Effector memory CD4-positive, alpha-beta T cell (primary cell): ENCODE results near the gene CBLC.

Experiments used
- DNase-seq, 3 donors: peaks; one replicate each; pipeline ENCODE4 v3.0.0-alpha.2; 2020
- H3K27ac ChIP-seq: 2 replicates; pipeline ENCODE4 v1.7.0; 2013; ENCODE audit warnings: mild to moderate bottlenecking, low read length, moderate library complexity; ENCODE audit not compliant: insufficient read depth, poor library complexity, severe bottlenecking
- H3K27me3 ChIP-seq: replicated peaks from 2 replicates; pipeline ENCODE4 v1.7.0; 2013; ENCODE audit warnings: mild to moderate bottlenecking, low read length; ENCODE audit not compliant: insufficient read depth, control insufficient read depth, poor library complexity, severe bottlenecking
- H3K36me3 ChIP-seq: 2 replicates; pipeline ENCODE4 v1.7.0; 2013; ENCODE audit warnings: mild to moderate bottlenecking, low read length, moderate library complexity; ENCODE audit not compliant: control insufficient read depth, insufficient read depth
- H3K4me1 ChIP-seq: 2 replicates; pipeline ENCODE4 v1.7.0; 2013; ENCODE audit warnings: low read length, mild to moderate bottlenecking; ENCODE audit not compliant: control insufficient read depth, insufficient read depth, poor library complexity, severe bottlenecking
- H3K4me3 ChIP-seq: 2 replicates; pipeline ENCODE4 v1.7.0; 2013; ENCODE audit warnings: low read length, low read depth, mild to moderate bottlenecking; ENCODE audit not compliant: insufficient read depth, poor library complexity, severe bottlenecking
- H3K9me3 ChIP-seq: 2 replicates; pipeline ENCODE4 v1.7.0; 2013; ENCODE audit warnings: mild to moderate bottlenecking, low read length, moderate library complexity; ENCODE audit not compliant: control insufficient read depth

Gene CBLC

DNA sequence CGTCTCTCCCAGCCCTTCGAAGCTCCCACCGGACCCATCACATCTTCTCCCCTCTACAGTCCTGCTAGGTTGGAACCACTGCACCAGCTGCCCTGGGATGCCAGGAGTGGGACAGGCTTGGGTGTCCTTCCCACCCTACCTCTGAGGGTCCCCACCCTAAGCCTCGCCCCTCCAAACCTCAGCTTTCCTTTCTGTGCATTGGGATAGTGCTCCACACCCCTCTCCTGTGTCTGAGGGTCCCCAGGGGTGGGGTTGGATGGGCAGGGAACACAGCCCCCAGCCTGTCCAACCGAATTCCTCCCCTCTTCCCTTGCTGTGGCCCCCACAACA is 31.1 kb upstream of the CBLC start:
- Histone ChIP-seq H3K4me3 (no peak overlapping the region), H3K9me3 (no peaks in the 10 kb centered on the region), H3K27me3 (no peaks in the 10 kb centered on the region), H3K36me3 (no peaks in the 10 kb centered on the region), H3K27ac (peak overlapping the region; percentile 98), H3K4me1 (peaks cover 32% of the 10 kb centered on the region)
- DNase-seq = no peak

DNA sequence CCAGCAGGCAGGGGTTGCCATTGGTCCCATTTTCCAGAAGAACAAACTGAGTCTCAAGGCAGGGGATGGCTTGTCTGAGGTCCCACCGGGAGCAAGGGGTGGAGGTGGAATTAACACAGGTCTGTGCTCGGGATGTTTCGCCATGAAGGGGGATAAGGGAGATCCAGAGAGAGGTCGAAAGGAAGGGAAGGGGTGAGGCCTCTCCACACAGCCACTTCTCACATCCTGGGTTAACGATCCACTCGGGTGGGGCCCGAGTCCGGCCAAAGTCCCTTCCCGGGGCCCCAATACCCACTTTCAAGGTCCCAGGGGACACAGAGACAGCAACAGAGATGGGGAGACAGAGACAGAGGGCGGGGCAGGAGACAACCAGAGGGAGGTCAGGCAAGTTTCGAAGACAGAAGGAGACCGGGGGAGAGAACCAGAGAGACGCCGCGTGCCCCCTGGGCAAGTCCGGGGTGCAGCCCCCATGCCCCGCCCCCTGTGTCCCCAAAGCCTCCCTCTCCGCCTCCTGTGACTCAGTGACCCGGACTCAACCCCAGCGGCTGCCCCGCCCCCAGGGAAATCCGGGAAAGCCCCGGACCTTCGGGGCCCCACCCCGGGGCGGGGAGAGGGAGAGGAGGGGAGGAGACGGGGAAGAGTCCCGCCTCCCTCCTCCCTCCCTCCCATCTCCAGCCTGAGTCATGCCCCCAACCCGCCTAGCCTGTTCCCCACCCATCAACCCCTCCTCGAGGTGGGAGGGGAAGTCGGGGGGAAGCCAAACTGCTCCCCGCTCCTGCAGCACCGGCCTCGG is 30.5 kb upstream of the CBLC start:
- Histone ChIP-seq H3K36me3 (no peaks in the 10 kb centered on the region), H3K9me3 (no peaks in the 10 kb centered on the region), H3K27ac (peak overlapping the region; percentile 98), H3K4me1 (peaks cover 36% of the 10 kb centered on the region), H3K27me3 (no peaks in the 10 kb centered on the region), H3K4me3 (peak overlapping the region; percentile 76)
- peak; percentile 93 to 96 (median 93) for DNase-seq

DNA sequence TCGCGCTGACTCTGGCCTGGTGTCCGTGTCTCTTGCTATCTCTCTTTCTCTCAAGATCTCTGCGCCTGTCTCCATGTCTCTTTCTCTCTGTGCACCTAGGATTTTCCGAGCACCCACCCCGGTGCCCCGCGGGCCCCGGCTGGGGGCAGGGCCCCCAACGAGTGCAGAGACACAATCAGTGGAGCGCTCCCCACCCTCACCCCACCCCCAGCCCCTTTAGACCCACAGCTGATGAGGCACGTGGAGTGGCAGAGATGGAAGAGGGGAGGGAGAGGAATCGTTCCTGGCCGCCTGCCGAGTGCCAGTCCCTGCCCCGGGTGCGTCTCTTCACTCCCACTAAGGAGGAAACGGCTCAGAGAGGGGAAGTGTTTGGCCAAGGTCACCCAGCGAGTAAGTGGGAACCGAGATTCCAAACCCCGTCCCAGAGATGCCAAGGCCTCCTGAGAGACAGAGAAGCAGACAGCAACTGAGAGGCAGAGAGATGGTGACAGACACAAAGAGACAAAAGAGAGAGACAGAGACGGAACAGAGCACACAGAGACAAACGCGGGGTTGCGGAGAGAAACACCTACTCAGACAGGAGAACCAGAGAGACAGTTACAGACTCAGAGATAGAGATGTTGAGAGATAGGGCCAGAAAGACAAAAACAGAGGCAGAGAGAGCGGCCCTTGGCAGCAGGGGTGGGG is 29.8 kb upstream of the CBLC start:
- Histone ChIP-seq H3K9me3 (no peaks in the 10 kb centered on the region), H3K27me3 (no peaks in the 10 kb centered on the region), H3K27ac (peak overlapping the region; percentile 98), H3K4me1 (peaks cover 44% of the 10 kb centered on the region), H3K4me3 (peak overlapping the region; percentile 76), H3K36me3 (peaks cover 5% of the 10 kb centered on the region)
- DNase-seq = peak in 1 of 3 donors; percentile 18

DNA sequence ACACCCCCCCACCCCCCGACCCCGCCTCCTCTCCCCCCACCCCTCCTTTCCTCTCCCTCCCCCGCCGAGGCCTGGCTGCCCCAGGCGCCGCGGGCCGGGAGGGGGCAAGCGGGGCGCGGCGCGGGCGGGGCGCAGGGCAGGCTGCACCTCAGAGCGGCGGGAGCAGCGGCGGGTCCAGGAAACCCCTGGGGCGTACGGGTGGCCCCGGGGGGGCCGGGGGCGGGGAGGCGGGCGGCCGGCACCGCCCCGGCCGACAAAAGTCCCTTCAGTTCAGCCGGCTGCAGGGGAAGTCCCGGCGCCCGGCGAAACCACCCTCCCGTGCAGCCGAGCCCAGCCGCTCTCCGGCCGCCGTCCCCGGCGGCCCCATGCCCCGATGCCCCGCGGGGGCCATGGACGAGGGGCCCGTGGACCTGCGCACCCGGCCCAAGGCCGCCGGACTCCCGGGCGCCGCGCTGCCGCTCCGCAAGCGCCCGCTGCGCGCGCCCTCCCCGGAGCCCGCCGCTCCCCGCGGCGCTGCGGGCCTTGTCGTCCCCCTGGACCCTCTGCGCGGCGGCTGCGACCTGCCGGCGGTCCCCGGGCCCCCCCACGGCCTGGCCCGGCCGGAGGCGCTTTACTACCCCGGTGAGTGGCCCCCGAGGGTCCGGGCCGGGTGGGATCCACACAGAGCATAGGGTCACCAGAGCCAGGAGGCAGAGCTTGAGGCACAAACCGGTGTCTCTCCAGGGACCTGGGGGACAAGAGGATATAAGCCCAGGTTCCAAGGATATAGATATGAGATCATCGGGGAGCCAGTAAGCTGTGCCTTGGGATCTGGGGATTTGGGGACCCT is 29.1 kb upstream of the CBLC start, which contains the start of gene BCL3:
Gene BCL3 (plus strand): TSS at position 283 of the 829 bp plus-strand sequence. CDS start 83 bp downstream, at position 366.
- Histone ChIP-seq H3K27me3 (no peaks in the 10 kb centered on the region), H3K4me1 (peaks cover 46% of the 10 kb centered on the region)
- peak; percentile 74 to 81 (median 80) for DNase-seq

DNA sequence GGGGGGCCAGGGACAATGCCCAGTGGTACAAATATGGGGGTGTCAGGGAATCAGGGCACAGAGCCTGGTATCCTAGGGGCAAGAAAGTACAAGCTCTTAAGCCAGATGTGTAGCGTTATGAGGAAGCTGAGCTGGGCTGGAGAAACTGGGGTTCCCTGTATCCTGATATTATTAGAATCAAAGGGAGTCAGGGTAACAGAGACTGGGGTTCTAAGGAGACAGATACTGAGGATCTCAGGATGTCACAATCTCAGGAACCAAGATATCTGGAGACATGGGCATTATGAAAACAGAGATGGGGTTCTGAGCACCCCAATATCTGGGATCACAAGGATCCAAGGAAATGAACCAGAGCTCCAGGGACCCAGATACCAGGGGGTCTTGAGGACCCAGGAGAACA is 28.4 kb upstream of the CBLC start:
- Histone ChIP-seq H3K4me1 (peaks cover 52% of the 10 kb centered on the region), H3K27ac (peak overlapping the region; percentile 98), H3K4me3 (peak overlapping the region; percentile 52)

More for the DNA sequence above, 29.1 kb upstream of the CBLC start, which contains the start of gene BCL3:
- peaks cover 5% of the 10 kb centered on the region for H3K36me3 ChIP-seq
- H3K4me3 ChIP-seq = peak within 1 kb of the TSS; percentile 76
- no peaks in the 10 kb centered on the region for H3K9me3 ChIP-seq
- H3K27ac ChIP-seq = peak within 1 kb of the TSS; percentile 98

DNA sequence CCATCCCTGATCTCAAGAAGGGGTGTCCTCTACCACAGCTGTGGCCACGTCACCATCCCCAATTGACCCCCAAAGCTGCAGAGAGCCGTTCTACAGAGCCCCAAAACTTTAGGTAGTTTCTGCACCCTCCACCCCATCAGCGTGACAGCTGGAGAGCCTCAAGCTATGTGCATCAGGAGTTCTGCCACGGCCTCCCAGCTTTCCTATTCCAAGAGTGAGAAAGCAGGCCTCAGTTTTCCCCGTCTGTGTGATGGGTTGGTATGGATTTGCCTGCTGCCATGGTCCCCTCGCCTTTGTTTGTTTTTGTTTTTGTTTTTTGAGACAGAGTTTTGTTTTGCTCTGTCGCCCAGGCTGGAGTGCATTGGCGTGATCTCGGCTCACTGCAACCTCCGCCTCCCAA is 27.7 kb upstream of the CBLC start:
- DNase-seq = no peak
- H3K4me1 ChIP-seq = peaks cover 59% of the 10 kb centered on the region
- no peaks in the 10 kb centered on the region for H3K9me3 ChIP-seq
- H3K27me3 ChIP-seq = no peaks in the 10 kb centered on the region
- H3K4me3 ChIP-seq = peak overlapping the region; percentile 52
- H3K36me3 ChIP-seq = peaks cover 5% of the 10 kb centered on the region
- peak overlapping the region; percentile 98 for H3K27ac ChIP-seq

More for the DNA sequence above, 28.4 kb upstream of the CBLC start:
- H3K9me3 ChIP-seq = no peaks in the 10 kb centered on the region
- no peaks in the 10 kb centered on the region for H3K27me3 ChIP-seq
- peaks cover 5% of the 10 kb centered on the region for H3K36me3 ChIP-seq
- no peak for DNase-seq

DNA sequence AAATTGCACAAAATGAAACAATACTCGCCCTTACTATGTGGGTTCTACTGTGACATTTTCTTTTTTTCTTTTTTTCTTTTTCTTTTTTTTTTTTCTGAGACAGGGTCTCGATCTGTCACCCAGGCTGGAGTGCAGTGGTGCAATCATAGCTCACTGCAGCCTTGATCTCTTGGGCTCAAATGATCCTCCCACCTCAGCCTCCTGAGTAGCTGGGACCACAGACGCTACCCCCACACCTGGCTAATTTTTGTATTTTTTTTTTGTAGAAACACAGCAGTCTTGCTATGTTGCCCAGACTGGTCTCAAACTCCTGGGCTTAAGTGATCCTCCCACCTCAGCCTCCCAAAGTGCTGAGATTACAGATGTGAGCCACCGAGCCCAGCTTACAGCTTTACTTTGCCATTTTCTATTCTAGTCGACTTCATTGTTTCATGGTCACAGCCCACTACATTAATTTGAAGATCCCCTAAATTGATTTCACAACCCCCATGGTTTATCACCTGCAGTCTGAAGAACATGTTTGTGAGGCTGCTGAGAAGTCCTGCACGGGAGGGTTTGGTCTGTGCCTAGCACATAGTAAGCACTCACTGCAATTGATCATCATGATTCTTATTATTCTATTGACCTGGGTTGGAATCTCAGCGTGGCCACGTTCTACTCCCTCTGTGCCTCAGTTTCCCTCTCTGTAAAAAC is 25.4 kb upstream of the CBLC start:
- H3K27ac ChIP-seq = peak overlapping the region; percentile 94
- H3K36me3 ChIP-seq = peaks cover 12% of the 10 kb centered on the region
- no peaks in the 10 kb centered on the region for H3K9me3 ChIP-seq
- H3K27me3 ChIP-seq = no peaks in the 10 kb centered on the region
- DNase-seq = no peak
- peaks cover 66% of the 10 kb centered on the region for H3K4me1 ChIP-seq
- peak overlapping the region; percentile 76 for H3K4me3 ChIP-seq

DNA sequence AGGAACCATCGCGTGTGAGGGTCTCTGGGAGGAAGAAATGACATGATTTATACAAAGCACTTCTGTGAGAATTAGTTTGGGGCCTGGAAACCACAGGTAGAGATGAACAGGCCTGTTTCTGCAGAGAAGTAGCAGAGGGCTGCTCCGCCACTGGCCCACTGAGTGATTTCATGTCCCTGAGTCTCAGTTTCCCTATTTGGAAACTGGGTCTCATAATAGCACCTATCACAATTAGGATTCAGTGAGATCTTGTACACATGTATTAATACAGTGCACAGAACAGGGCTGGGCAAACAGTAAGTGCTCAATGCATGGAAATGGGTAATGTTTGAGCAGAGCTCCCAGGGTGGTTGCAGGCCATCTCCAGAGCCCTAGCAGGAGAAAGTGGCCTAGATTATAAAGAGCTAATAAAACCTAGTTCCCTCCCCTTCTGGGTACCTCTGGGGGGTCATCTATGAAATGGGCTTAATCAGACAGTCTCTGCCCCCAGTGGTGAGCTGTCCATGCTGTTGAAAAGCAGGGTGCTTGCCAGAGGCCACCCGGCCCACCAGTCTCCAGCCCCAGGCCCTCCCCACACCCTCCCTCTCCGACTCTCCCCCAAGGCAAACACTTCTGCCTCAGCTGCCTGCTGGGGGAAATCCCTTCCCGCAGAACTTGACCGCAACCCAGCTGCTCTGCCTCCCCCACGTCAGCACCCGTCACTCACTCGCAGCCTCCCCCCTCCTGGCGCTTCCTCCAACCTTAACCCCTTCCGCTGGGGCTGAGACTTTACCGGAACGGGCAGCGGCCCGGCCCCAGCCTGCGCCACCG is 24.7 kb upstream of the CBLC start:
- no peaks in the 10 kb centered on the region for H3K27me3 ChIP-seq
- H3K36me3 ChIP-seq = peaks cover 18% of the 10 kb centered on the region
- peaks cover 62% of the 10 kb centered on the region for H3K4me1 ChIP-seq
- peak overlapping the region; percentile 76 for H3K4me3 ChIP-seq
- no peaks in the 10 kb centered on the region for H3K9me3 ChIP-seq
- peak; percentile 92 to 95 (median 93) for DNase-seq
- H3K27ac ChIP-seq = peak overlapping the region; percentile 94

DNA sequence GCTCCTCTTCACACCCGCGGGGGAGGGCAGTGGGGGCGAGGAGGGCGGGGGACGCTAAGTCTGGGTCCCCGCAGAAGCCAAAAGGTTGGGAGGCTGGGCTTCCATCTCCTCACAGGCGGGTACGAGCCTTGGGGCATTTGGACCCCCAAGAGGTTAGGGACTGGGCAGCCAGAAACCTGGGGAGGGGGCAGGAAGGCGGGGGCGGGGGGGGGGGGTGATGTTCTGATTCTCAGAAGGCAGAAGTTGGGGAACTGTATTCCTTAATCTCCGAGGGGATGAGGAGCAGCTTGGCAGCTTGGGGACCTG is 24.1 kb upstream of the CBLC start:
- H3K36me3 ChIP-seq = peaks cover 23% of the 10 kb centered on the region
- peak overlapping the region; percentile 76 for H3K4me3 ChIP-seq
- H3K4me1 ChIP-seq = peaks cover 60% of the 10 kb centered on the region
- H3K27ac ChIP-seq = peak overlapping the region; percentile 94
- H3K27me3 ChIP-seq = no peaks in the 10 kb centered on the region
- no peaks in the 10 kb centered on the region for H3K9me3 ChIP-seq
- no peak for DNase-seq
